Femur (tissue), 1 donor: ENCODE measurements around the gene MYH6.
A peak's percentile ranks its signal among the peaks of the same experiment; 100 is the strongest.
"Not testable (repeated sequence)": the region's sequence is repeated elsewhere in the genome, so short reads cannot be mapped to it uniquely, and the experiment has no call there.

ENCODE experiments used
- DNase-seq: peaks from one replicate; pipeline ENCODE4 v3.0.0-alpha.2; 2017

MYH6 gene

DNA sequence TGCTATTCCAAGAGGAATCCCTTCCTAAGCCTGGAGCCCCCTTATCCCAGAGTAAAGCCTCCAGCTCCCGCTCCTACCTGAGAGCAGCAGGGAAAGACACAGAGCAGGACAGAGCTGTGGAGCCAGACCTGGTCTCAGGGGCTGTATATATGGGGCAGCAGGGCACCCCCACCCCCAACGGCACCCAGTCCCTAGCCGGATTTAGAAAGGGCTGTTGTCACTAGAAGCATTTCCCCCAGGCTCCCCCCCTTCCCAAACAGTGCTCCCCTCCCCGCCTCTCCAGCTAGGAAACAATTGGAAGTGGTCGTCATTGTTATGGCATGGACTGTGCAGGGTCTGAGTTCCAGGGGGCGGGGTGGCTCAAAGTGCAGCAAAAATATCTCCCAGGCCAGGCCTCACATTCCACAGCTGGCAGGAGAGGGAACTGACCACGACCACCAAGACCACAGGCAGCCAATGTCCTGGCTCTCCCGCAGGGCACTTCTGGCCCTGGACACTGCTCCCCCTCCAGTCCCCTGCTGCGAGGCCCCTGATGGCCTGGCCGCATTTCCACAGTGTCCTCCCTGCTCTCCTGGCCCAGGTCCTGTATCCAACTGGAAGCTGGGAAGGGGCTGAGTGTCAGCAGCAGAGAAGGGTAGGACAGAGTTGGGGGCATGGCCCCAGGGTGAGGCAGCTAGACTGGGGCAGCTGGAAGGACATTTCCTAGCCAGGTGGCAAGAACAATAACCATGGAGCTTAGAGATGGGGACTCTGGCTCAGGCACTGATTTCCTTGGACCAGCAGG is 27.7 kb upstream of the MYH6 start, which contains the start of gene MYH7:
MYH7 (minus strand) TSS at position 118 of the 784 bp plus-strand sequence. CDS start 1,928 bp downstream, outside the sequence.
- peak; percentile 53 for DNase-seq

DNA sequence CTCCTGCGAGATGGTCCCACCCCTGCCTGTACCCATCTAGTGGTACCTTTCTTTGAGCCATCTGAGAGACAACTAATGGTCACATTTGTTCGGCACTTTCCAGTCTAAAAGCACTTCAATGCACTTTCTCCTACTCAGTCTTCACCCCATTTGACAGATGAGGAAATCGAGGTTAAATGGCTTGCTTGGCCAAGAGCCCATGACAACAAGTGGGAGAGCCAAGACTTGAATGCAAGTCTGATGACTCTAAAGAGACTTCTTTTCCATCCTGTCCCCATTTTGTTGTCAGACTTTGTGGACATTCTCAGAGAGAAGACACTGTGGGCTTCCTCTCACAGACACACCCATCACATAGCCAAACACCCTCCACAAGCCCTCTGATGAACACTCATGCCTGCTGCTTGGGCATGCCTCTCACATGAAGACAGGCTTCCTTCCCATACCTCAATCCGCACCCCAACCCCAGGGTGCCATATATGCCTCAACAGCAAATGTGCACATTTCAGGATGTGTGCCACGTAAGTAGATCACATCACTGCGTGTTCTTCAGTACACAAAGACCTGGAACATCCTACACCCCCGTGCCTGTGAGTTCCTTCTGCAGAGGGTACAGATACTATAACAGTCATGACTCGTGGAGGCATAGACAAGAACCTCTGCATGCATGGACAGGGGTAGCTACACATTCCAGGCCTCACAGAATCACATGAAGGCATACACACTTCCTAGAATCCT is 26.6 kb upstream of the MYH6 start:
- peak; percentile 10 for DNase-seq

DNA sequence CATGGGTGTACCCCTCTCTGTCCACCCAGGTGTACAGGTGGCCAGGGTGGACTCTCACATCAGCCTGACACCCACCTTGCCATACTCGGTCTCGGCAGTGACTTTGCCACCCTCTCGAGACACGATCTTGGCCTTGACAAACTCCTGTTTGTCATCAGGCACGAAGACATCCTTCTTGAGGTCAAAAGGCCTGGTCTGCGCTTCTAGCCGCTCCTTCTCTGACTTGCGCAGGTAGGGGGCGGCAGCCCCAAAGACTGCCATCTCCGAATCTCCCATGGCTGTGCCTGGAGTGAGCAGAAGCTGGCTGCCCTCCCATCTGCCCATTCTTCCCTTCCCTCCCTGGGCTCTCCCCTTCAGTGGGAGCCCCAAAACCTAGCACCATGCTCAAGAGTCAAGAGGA is 25.4 kb upstream of the MYH6 start:
- DNase-seq: no peak

DNA sequence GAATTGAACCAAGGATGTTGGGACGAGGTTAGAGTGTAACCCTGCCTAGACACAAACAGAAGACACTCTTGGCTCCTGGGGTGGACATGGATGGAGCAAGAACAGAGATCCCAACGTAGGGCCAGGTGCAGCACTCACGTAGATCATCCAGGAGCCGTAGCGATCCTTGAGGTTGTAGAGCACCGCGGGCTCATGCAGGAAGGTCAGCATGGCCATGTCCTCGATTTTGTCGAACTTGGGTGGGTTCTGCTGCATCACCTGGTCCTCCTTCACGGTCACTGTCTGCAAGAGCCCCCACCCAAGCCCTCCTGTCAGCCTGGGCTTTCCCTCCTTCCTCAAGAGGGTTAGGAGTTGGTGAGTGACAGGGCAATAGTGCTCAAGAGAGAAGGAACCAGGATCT is 24.9 kb upstream of the MYH6 start:
- DNase-seq: peak; percentile 5

DNA sequence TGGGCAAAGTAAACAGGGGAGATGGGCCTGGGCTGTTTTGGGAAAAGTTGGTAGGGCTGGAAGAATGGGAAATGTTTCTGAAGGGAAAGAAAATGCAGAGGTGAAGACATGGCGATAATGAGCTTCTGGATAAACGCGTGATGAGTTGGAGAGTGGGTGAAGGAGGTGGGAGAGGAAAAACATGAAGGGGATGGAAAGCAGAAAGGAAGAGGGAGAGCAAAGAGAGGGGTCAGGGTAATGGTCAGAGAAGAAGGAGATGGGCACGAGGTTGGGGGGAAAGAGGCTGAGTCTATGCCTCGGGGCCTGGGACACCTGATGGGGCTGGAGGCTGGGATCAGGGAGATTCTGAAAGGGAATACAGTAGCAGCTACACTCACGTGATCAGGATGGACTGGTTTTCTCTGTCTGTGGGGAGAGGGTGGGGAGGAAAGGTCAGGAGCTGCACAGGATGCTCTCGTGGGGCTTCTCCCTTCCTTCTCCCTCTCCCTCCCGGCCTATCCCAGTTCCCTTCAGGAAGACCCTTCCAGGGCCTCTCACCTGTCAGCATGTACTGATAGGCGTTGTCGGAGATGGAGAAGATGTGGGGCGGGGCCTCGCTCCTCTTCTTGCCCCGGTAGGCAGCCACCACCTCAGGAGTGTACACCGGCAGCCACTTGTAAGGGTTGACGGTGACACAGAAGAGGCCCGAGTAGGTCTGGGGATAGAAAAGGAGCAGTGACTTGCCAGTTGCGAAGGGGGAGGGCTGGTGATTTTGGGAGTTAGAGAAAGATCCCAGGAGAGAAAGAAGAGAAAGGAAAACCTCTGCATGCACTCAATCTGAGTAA is 24.2 kb upstream of the MYH6 start:
- DNase-seq: peak; percentile 12

DNA sequence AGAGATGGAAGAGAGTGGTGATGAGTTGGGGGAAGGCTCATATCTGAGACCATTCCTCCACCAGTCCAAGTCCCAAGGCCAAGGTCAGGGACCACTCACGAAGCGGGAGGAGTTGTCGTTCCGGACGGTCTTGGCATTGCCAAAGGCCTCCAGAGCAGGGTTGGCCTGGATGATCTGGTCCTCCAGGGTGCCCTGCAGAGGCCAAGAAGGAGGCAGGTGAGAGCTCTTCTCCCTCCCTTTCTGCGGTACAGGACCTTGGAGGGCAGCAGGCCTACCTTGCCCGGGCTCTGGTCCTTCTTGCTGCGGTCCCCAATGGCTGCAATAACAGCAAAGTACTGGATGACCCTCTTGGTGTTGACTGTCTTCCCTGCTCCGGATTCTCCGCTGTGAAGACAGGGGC is 23.4 kb upstream of the MYH6 start:
- peak; percentile 4 for DNase-seq

DNA sequence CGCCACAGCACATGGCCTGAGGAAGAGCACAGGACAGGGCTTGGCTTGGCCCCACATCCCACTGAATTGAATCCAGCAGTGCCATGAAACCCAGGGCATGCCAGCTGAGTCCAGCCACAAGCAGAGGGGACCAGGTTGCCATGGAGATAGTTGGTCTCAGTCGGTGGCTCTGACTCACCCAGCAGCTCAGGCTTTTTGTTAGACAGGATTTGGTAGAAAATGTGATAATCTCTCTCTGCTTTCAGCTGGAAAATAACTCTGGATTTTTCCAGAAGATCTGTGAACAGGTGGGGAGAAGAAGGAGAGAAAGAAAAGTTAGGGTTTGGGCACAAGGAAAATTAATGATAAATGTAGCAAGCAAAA is 22.6 kb upstream of the MYH6 start:
- DNase-seq: peak; percentile 41

DNA sequence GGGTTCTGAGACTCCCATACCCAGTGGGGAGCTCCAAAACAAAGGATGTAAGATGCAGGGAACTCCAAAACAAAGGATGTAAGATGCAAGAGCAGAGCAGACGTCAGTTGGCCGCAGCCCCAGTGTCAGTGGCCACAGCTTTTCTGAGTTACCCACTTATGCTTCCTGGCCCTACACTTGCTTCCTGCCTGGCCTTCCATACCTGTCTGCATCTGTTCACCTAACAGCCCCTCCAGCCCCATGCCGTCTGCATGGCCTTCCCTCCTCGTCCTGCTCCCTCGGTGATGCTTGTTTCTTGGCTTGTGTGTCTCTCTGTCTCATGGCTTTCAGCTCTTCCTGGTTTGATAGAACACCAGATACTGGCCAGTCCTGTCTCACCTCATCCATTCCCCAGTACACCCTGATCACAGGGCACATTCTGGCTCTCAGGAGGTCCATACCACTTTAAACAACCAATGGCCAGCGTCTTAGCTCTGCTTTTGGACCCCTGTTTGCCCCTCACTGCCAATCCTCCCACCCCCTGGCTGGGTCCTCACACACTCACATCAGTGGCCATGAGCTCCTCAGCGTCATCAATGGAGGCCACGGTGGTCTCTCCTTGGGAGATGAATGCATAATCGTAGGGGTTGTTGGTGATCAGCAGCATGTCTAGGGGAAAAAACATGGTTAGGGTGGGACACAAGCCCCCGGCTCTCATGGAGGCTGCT is 22.1 kb upstream of the MYH6 start:
- peak; percentile 3 for DNase-seq

DNA sequence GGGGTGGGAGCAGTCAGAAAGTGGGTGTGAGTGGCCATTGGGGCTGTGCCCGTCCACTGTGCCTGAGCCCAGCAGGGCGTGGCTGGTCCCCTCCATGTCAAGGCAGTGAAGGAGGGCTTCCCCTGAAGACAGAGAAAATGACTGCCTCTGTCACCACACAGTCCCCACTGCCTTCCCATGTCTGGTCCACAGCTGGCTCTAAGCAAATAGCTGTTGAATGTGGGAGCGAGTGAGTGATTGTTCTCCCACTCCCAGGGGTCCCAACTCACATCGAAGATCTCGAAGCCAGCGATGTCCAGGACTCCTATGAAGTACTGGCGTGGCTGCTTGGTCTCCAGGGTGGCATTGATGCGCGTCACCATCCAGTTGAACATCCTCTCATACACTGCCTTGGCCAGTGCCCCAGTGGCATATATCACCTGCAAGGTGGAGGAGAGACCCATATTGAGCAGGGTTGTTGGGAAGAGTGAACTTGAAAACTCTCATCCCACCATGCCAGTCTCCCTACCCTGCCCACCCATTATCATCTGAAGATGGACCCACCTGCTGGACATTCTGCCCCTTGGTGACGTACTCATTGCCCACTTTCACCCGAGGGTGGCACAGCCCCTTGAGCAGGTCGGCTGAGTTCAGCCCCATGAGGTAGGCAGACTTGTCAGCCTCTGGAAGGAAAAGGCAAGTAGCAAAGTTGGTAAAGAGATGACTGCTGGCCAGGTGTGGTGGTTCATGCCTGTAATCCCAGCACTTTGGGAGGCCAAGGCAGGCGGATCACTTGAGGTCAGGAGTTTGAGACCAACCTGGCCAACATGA is 20.8 kb upstream of the MYH6 start:
- no peak for DNase-seq

DNA sequence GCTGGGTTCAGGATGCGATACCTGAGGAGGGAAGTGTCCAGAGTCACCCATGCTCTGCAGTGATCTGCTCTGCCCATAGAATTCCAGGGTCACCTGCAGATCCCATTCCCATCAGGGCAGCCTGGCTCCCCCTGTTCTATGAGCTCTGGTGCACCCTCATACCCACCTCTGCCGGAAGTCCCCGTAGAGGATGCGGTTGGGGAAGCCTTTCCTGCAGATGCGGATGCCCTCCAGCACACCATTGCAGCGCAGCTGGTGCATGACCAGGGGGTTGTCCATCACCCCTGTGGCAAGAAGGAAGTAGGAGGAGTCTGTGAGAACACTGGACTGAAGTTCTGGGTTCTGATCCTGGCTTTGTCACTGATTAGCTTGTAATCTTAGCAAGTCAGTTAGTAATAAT is 17.7 kb upstream of the MYH6 start:
- not testable (repeated sequence) for DNase-seq

DNA sequence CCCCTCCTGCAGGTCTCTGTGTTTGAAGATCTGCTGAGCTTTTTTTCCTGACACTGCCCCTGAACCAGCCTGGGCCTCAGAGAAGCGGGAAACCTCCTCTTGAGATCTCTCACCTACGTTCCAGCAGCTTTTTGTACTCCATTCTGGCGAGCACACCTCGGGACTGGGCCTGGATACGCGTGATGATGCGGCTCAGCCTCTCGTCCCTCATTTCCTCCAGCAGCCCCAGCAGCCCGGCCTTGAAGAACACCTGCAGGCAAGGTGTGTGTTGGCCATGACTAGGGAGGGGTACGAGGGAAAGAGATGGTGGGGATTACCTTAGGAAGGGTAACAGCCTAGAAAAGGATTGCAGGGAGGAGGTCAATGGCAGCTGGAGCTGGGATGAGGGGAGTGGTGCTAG is 17.1 kb upstream of the MYH6 start:
- no peak for DNase-seq

DNA sequence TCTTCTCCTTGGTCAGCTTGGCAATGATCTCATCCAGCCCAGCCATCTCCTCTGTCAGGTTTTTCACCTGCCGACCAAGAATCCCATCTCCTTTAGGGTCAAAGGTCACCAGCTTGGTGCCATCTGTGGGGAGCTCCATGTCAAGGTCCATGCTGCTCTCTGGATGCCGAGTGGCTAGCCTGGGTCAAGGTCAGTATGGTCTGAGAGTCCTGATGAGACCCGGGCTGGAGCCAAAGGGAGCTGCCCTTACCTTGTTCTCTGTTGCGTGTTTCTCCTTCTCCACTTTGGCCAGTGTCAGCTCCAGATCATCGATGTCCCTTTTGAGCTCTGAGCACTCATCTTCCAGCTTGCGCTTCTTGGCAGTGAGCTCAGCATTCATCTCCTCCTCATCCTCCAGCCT is 15.6 kb upstream of the MYH6 start:
- no peak for DNase-seq

DNA sequence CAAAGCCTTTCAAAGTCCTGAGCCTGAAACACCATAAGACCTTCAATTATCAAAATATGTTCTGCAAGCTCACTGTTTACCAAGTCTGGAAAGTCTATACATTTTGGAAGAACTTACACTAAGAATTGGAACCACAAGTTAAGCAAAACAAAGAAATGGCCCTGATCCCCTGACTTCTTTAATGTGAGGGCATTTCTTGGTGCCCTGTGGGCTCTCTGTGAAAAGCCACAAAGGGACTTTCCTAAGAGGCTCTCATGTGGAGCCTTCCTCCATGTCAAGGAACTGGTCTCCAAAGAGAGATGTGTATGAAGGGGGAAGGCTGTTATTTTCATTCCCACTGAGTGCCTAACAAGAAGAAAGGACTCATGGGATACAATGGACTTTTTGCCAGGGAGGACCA is 13.5 kb upstream of the MYH6 start:
- no peak for DNase-seq

DNA sequence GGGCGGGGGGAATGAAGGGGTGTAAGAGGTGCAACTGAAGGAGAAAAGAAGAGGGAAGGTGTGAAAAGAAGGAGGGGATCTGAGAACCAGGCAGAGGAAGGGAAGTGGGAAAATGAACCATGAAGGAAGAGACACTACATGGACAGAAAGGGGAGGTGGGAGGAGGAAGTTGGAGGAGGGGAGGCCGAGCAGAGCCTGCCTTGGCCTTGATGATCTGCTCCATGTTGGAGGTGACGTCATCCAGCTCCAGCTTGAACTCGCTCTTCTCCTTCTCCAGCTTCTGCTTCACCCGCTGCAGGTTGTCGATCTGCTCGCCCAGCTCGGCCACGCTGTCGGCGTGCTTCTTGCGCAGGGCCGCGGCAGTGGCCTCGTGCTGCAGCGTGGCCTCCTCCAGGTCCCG is 11.6 kb upstream of the MYH6 start:
- DNase-seq: not testable (repeated sequence)

DNA sequence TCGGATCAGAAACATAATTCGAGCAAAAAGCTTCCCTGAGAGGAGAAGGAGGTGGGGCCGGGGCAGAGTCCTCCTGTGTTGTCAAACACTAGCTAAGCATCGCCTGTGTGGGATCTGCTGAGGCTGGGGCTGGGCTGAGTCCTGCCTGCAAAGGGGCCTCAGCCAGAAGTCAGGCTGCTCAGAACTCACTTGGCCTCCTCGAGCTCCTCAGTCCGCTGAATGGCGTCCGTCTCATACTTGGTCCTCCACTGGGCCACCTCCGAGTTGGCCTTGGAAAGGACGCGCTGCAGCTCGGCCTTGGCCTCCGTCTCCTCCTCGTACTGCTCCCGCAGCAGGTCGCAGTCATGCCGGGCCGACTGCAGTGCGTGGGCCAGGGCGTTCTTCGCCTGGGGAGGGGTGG is 9.9 kb upstream of the MYH6 start:
- DNase-seq: no peak

DNA sequence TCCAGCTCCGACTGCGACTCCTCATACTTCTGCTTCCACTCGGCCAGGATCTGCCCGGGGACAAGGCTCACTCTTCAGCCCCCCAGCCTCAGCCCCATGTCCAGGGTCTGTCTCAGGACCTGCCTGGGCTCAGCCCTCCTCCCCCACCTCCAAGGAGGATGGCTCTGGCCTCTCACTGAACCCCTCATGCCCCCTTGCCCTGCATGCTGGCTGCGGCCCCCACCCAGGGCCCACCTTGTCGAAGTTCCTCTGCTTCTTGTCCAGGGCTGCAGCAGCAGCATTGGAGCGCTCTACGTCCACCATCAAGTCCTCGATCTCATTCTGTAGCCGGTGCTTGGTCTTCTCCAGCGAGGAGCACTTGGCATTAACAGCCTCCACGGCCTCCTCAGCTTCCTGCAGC is 9.2 kb upstream of the MYH6 start:
- not testable (repeated sequence) for DNase-seq

DNA sequence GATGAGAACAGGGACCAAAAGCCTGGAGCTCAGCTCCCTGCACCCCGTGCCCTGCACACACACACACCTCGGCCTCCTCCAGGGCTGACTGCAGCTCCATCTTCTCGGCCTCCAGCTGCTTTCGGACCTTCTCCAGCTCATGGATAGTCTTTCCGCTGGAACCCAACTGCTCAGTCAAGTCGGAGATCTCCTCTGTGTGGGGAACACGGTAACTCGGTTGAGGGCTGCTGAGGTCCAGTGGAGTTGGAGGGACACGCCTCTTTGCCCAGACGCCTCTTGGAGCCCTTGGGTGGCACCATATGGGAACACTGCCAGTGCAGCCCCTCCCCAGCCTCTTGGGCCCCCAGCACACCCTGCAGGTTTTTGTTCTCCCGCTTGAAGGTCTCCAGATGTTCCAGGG is 8.7 kb upstream of the MYH6 start:
- no peak for DNase-seq

DNA sequence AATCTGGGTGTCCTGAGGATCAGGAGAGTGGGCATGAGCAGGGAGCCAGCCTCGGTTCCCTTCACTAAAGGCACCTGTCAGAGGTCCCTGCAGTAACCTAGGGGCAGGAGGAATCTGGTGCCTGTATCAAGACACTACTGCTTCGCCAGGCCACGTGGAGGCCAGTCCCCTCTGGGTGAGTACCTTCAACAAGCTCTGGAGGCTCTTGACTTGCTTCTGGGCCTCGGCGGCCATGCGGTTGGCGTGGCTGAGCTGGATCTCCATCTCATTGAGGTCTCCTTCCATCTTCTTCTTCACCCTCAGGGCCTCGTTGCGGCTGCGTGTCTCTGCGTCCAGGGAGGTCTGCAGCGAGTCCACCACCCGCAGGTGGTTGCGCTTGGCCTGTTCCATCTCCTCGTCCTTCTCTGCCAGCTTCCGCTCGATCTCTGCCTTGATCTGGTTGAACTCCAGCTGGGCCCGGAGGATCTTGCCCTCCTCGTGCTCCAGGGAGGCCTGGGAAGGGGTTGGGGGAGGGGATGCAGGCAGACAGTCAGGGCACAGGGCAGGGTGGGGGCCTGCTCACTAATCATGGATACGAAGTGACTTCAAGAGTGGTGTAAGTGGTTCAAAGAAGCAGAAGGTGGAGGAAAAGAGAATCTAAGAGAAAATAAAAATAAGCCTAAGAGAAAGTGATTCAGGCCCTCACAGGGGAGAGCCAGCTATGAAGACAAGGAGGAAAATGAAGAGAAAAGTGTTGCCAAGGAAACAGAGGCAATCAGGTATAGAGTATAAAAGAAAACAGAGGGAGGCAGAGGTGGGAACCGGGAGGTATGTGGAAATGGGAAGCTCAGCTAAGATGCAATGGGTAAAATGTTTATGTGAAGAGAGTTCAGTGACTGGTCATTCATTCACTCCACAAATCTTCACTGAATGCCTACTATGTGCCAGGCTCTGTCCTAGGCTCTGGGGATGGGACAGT is 8.0 kb upstream of the MYH6 start:
- DNase-seq: no peak

DNA sequence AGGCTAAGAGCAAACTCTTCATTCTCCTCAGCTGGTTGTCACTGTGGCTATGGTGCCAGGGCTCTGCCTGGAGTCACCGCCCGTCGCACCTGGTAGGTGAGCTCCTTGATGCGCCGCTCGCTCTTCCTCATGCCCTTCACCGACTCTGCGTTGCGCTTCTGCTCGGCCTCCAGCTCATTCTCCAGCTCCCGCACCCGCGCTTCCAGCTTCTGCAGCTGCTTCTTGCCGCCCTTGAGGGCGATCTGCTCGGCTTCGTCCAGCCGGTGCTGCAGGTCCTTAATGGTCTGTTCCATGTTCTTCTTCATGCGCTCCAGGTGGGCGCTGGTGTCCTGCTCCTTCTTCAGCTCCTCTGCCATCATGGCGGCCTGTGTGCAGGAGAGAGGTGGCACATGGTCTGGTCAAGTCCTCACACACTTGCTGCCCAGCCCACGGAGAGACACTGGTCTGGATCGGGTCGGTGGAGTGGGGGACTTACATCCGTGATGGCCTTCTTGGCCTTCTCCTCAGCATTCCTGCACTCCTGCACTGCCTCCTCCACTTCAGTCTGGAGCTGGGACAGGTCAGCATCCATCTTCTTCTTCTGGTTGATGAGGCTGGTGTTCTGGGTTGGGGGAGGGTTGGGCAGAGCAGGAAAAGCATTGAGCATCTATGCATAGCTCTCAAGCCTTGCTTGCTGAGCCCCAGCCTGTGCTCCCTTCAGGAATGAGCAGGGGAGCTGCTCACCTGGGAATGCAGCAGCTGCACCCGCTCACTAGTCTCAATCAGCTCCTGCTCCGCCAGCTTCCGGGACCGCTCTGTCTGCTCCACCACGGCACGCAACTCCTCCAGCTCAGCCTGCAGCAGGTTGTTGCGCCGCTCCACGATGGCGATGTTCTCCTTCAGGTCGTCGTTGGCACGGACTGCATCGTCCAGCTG is 7.1 kb upstream of the MYH6 start:
- DNase-seq: no peak

DNA sequence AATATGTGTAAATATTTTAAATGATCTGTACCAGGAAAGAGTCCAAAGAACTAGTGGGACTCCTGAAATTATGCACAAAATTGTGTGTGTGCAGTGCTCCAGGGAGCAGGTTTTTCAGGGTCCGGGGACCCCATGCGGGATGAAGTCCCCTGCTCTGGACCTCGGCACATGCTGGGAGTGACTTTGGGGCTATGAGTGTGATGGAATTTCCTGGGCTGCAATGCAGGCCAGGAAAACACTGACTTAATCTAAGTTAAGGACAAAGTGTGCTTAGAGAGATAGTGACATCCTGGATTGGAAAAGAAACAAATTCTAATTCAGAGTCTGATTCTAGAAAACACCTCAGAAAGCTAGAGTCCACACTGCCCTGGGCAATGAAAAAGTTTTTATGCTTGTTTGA is 6.2 kb upstream of the MYH6 start:
- no peak for DNase-seq
